ENCODE measurements around the gene CACNA2D3. TPM values are rescaled to one million over a fixed set of nuclear protein-coding genes. Genes with fewer than 3 reads are reported as not detected.

Gene CACNA2D3
- total and polyA plus RNA-seq, 2 donors from 2014 or later, result 5.7 to 11.2 TPM

DNA sequence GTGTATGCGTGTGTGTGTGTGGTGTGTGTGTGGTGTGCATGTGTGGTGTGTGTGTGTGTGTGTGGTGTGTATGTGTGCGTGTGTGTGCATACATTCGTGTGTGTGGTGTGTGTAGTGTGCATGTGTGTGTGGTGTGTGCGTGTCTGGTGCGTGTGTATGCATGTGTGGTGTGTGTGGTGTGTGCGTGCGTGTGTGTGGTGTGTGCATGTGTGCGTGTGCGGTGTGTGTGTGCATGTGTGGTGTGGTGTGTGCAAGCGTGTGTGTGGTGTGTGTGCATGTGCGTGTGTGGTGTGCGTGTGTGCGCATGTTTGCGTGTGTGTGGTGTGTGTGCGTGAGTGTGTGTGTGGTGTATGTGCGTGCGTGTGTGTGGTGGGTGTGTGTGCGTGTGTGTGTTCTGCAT is 595.2 kb downstream of the CACNA2D3 start:
- H3K27me3 ChIP-seq (ENCODE audit: control insufficient read depth, insufficient read depth, low read length), result no peaks in the 10 kb centered on the region
- H3K9me3 ChIP-seq (ENCODE audit: control insufficient read depth in 2 of 3, insufficient read depth in 1 of 3, low read length in 3 of 3), result no peaks in the 10 kb centered on the region
- no peak overlapping the region for H3K27ac ChIP-seq (ENCODE audit: low read depth in 2 of 2, low read length in 2 of 2)
- FAIRE-seq (no peak), DNase-seq (no peak)
- no peak overlapping the region for H3K4me3 ChIP-seq (ENCODE audit: low read length in 3 of 3)
- TF ChIP-seq, protein P1, sequence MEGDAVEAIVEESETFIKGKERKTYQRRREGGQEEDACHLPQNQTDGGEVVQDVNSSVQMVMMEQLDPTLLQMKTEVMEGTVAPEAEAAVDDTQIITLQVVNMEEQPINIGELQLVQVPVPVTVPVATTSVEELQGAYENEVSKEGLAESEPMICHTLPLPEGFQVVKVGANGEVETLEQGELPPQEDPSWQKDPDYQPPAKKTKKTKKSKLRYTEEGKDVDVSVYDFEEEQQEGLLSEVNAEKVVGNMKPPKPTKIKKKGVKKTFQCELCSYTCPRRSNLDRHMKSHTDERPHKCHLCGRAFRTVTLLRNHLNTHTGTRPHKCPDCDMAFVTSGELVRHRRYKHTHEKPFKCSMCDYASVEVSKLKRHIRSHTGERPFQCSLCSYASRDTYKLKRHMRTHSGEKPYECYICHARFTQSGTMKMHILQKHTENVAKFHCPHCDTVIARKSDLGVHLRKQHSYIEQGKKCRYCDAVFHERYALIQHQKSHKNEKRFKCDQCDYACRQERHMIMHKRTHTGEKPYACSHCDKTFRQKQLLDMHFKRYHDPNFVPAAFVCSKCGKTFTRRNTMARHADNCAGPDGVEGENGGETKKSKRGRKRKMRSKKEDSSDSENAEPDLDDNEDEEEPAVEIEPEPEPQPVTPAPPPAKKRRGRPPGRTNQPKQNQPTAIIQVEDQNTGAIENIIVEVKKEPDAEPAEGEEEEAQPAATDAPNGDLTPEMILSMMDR (IDR thresholded peaks at IDR 0.05; ENCODE audit: borderline replicate concordance, extremely low read depth, insufficient read depth), result no peak
- intact Hi-C loops (cut with DNase I), result no loop called here
- no peaks in the 10 kb centered on the region for H3K36me3 ChIP-seq (ENCODE audit: control insufficient read depth in 2 of 3, insufficient read depth in 3 of 3, low read length in 3 of 3)
- H3K9ac ChIP-seq (ENCODE audit: low read length in 3 of 3), result no peak overlapping the region
- H3K4me1 ChIP-seq (ENCODE audit: control insufficient read depth in 2 of 3, insufficient read depth in 2 of 3, low read depth in 1 of 3, low read length in 3 of 3), result no peaks in the 10 kb centered on the region

DNA sequence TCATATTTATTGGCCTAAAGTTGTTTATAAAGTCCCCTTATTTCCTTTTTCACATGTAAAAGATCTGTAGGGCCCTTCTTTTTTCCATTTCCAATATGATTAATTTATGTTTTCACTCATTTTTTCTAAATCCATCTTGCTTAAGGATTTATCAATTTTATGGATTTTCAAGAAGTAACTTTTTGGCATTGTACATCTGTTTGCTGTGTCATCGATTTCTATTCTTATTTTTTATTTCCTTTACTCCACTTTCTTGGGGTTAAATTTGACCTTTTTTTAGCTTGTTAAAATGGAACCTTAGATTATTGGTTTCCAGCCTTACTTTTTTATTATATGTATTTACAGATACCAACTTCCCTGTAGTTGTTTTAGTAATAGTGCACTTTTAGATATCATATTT is 597.6 kb downstream of the CACNA2D3 start:
- no peak for DNase-seq
- Histone ChIP-seq H3K4me3 (ENCODE audit: low read length in 3 of 3) (no peak overlapping the region), H3K27me3 (ENCODE audit: control insufficient read depth, insufficient read depth, low read length) (no peaks in the 10 kb centered on the region), H3K27ac (ENCODE audit: low read depth in 2 of 2, low read length in 2 of 2) (no peak overlapping the region), H3K36me3 (ENCODE audit: control insufficient read depth in 2 of 3, insufficient read depth in 3 of 3, low read length in 3 of 3) (no peaks in the 10 kb centered on the region), H3K9ac (ENCODE audit: low read length in 3 of 3) (no peak overlapping the region), H3K4me1 (ENCODE audit: control insufficient read depth in 2 of 3, insufficient read depth in 2 of 3, low read depth in 1 of 3, low read length in 3 of 3) (no peaks in the 10 kb centered on the region), H3K9me3 (ENCODE audit: control insufficient read depth in 2 of 3, insufficient read depth in 1 of 3, low read length in 3 of 3) (no peaks in the 10 kb centered on the region)
- intact Hi-C loops (cut with DNase I), result no loop called here
- no peak for FAIRE-seq
- TF ChIP-seq, protein P1 (IDR thresholded peaks at IDR 0.05; ENCODE audit: borderline replicate concordance, extremely low read depth, insufficient read depth), result no peak

DNA sequence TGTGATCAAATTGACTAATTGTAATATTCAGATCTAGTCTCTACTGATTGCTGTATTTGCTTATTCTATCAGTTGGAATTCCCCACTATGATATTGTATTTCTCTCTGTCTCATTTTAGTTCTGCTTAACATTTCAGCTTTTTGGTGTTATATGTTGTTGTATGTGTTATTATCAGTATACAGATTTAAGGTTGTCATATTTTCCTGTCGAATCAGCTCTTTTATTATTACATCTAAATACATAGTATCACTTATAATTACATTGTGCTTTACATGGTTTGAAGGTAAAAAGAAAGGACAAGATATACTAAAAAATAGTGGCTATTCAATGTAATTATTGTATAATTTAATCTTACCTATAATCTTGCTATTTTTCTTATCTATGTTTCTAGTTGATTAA is 598.3 kb downstream of the CACNA2D3 start:
- TF ChIP-seq, protein P1 (IDR thresholded peaks at IDR 0.05; ENCODE audit: borderline replicate concordance, extremely low read depth, insufficient read depth), result no peak
- Histone ChIP-seq H3K4me1 (ENCODE audit: control insufficient read depth in 2 of 3, insufficient read depth in 2 of 3, low read depth in 1 of 3, low read length in 3 of 3) (no peaks in the 10 kb centered on the region), H3K4me3 (ENCODE audit: low read length in 3 of 3) (no peak overlapping the region), H3K9ac (ENCODE audit: low read length in 3 of 3) (no peak overlapping the region), H3K27me3 (ENCODE audit: control insufficient read depth, insufficient read depth, low read length) (no peaks in the 10 kb centered on the region), H3K27ac (ENCODE audit: low read depth in 2 of 2, low read length in 2 of 2) (no peak overlapping the region), H3K9me3 (ENCODE audit: control insufficient read depth in 2 of 3, insufficient read depth in 1 of 3, low read length in 3 of 3) (no peaks in the 10 kb centered on the region), H3K36me3 (ENCODE audit: control insufficient read depth in 2 of 3, insufficient read depth in 3 of 3, low read length in 3 of 3) (no peaks in the 10 kb centered on the region)
- intact Hi-C loops (cut with DNase I), result no loop called here
- no peak for FAIRE-seq
- DNase-seq, result no peak

DNA sequence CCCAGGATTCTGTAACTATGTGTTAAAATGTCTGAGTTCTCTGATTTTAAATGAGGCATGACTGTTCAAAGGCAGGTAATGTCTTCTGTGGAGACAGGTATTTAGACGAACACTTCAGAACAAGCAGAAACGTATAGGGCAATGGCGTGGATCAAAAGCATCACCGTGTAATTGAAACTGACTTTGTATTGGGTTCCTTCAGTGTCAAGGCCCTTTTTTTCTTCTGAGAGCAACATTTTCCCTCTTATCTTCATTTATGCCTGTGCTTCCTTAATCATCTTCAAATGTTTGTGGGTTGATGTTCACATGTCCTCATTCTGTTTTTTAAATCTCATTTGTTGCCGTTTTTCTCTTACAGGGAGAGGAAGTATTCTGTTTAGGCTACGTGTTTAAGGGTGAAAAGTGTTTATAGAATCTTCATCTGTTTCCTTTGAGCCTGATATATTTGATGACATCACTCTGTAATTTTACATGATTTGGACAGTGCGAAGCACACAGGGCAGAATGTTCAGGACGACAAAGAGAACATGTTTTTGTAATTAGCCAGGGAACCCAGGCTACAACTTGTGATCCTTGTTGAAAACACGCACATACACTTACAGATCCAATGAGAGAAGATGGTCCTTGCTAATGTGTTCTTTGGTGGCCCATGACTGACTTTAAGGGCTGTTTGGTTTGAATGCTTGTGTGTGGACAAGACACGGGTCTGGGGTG is 609.5 kb downstream of the CACNA2D3 start:
- Histone ChIP-seq H3K4me1 (ENCODE audit: control insufficient read depth in 2 of 3, insufficient read depth in 2 of 3, low read depth in 1 of 3, low read length in 3 of 3) (no peaks in the 10 kb centered on the region), H3K9ac (ENCODE audit: low read length in 3 of 3) (no peak overlapping the region), H3K36me3 (ENCODE audit: control insufficient read depth in 2 of 3, insufficient read depth in 3 of 3, low read length in 3 of 3) (no peaks in the 10 kb centered on the region), H3K4me3 (ENCODE audit: low read length in 3 of 3) (no peak overlapping the region), H3K9me3 (ENCODE audit: control insufficient read depth in 2 of 3, insufficient read depth in 1 of 3, low read length in 3 of 3) (no peaks in the 10 kb centered on the region), H3K27me3 (ENCODE audit: control insufficient read depth, insufficient read depth, low read length) (no peaks in the 10 kb centered on the region), H3K27ac (ENCODE audit: low read depth in 2 of 2, low read length in 2 of 2) (no peak overlapping the region)
- FAIRE-seq (no peak), DNase-seq (no peak)
- intact Hi-C loops (cut with DNase I), result no loop called here
- TF ChIP-seq, protein P1 (IDR thresholded peaks at IDR 0.05; ENCODE audit: borderline replicate concordance, extremely low read depth, insufficient read depth), result no peak

All from kidney (tissue), 14 donors.